ENCODE measurements around the gene NTRK2.

Gene NTRK2

GRCh38 chr9:84941792-84942191, 272.3 kb downstream of the NTRK2 start:
- DNase-seq (ENCODE audit: low spot score): no peak

- DNase-seq (ENCODE audit: low spot score): no peak
Measured at GRCh38 chr9:84943482-84944050, 274.0 kb downstream of the NTRK2 start.

GRCh38 chr9:84945878-84946538, 276.5 kb downstream of the NTRK2 start:
- no peak for DNase-seq (ENCODE audit: low spot score)

GRCh38 chr9:84947412-84947972, 278.0 kb downstream of the NTRK2 start:
- DNase-seq (ENCODE audit: low spot score): no peak

- no peak for DNase-seq (ENCODE audit: low spot score)
Measured at GRCh38 chr9:84949258-84949657, 279.7 kb downstream of the NTRK2 start.

- DNase-seq (ENCODE audit: low spot score): no peak
Measured at GRCh38 chr9:84949971-84950370, 280.4 kb downstream of the NTRK2 start.

GRCh38 chr9:84950879-84951811, 281.6 kb downstream of the NTRK2 start:
- DNase-seq (ENCODE audit: low spot score): no peak

- DNase-seq (ENCODE audit: low spot score): no peak
Measured at GRCh38 chr9:84953252-84953773, 283.8 kb downstream of the NTRK2 start.

- peak; percentile 82 for DNase-seq (ENCODE audit: low spot score)
Measured at GRCh38 chr9:84953797-84954705, 284.5 kb downstream of the NTRK2 start.

- DNase-seq (ENCODE audit: low spot score): no peak
Measured at GRCh38 chr9:84955155-84955554, 285.6 kb downstream of the NTRK2 start.

- DNase-seq (ENCODE audit: low spot score): no peak
Measured at GRCh38 chr9:84955971-84956370, 286.4 kb downstream of the NTRK2 start.

GRCh38 chr9:84959339-84959738, 289.8 kb downstream of the NTRK2 start:
- no peak for DNase-seq (ENCODE audit: low spot score)

GRCh38 chr9:84966876-84967830, 297.6 kb downstream of the NTRK2 start:
- DNase-seq (ENCODE audit: low spot score): no peak

- no peak for DNase-seq (ENCODE audit: low spot score)
Measured at GRCh38 chr9:84969084-84969483, 299.6 kb downstream of the NTRK2 start.

- DNase-seq (ENCODE audit: low spot score): no peak
Measured at GRCh38 chr9:84969736-84970135, 300.2 kb downstream of the NTRK2 start.

- no peak for DNase-seq (ENCODE audit: low spot score)
Measured at GRCh38 chr9:84970432-84970831, 300.9 kb downstream of the NTRK2 start.

- DNase-seq (ENCODE audit: low spot score): no peak
Measured at GRCh38 chr9:84971571-84971970, 302.0 kb downstream of the NTRK2 start.

GRCh38 chr9:84974258-84974657, 304.7 kb downstream of the NTRK2 start:
- no peak for DNase-seq (ENCODE audit: low spot score)

- DNase-seq (ENCODE audit: low spot score): no peak
Measured at GRCh38 chr9:84974855-84975254, 305.3 kb downstream of the NTRK2 start.

- DNase-seq (ENCODE audit: low spot score): no peak
Measured at GRCh38 chr9:84975926-84976325, 306.4 kb downstream of the NTRK2 start.
